ENCODE results near the gene GLP2R. TPM values are rescaled to one million over a fixed set of nuclear protein-coding genes. Genes with fewer than 3 reads are reported as not detected.

The GLP2R gene
- total and polyA plus RNA-seq, 2 of the 8 experiments (the other 6 are each of a cell fraction or from before 2014, with no cell fraction given) = not detected

Other genes with a start within 250 kb of the GLP2R start
- gene CFAP52, start 249.3 kb upstream of the GLP2R start, total RNA-seq (2021; fragmentation: NEBNext Ultra II Directional; extraction: Animal tissue kit (Norgen Biotek cat#: 25700)) = not detected in 2 replicates
- gene CFAP52, start 249.3 kb upstream of the GLP2R start, polyA plus RNA-seq (2011; rRNA removed) = 0.11 TPM in 1 of 2 replicates, not detected in the other
- 6.9 and 7.2 TPM in 2 replicates for gene USP43, start 180.4 kb upstream of the GLP2R start, total RNA-seq (2021; fragmentation: NEBNext Ultra II Directional; extraction: Animal tissue kit (Norgen Biotek cat#: 25700))
- 3.0 and 5.6 TPM in 2 replicates for gene USP43, start 180.4 kb upstream of the GLP2R start, polyA plus RNA-seq (2011; rRNA removed)
- gene DHRS7C, start 34.3 kb upstream of the GLP2R start, total RNA-seq (2021; fragmentation: NEBNext Ultra II Directional; extraction: Animal tissue kit (Norgen Biotek cat#: 25700)) = not detected in 2 replicates
- not detected in 2 replicates for gene DHRS7C, start 34.3 kb upstream of the GLP2R start, polyA plus RNA-seq (2011; rRNA removed)
- not detected in 2 replicates for gene GSG1L2, start 3.8 kb upstream of the GLP2R start, total RNA-seq (2021; fragmentation: NEBNext Ultra II Directional; extraction: Animal tissue kit (Norgen Biotek cat#: 25700))
- gene GSG1L2, start 3.8 kb upstream of the GLP2R start, polyA plus RNA-seq (2011; rRNA removed) = not detected in 2 replicates
- gene RCVRN, start 79.3 kb downstream of the GLP2R start, total RNA-seq (2021; fragmentation: NEBNext Ultra II Directional; extraction: Animal tissue kit (Norgen Biotek cat#: 25700)) = not detected in 2 replicates
- not detected in 2 replicates for gene RCVRN, start 79.3 kb downstream of the GLP2R start, polyA plus RNA-seq (2011; rRNA removed)

Measured in H1 (cell line).